B cell (primary cell): Measurements from ENCODE around the gene JAKMIP2. TPM values are rescaled to one million over a fixed set of nuclear protein-coding genes. Genes with fewer than 3 reads are reported as not detected.

Source experiments
- ATAC-seq: fragments of 200-7000 bp; cut with Tn5 transposase; one replicate; pipeline ENCODE4 v1.10.0; 2021; ENCODE audit warnings: low read depth, mild to moderate bottlenecking, moderate number of reproducible peaks, moderate library complexity
- CTCF ChIA-PET: fragments of 350-600 bp; sonication (Branson Sonifier 250); formaldehyde crosslinking; loops from one replicate; lab custom pipeline; 2021; ENCODE audit warnings: antibody characterized with exemption, inconsistent platforms; lab: Charles Lee
- POLR2A ChIA-PET: fragments of 350-600 bp; sonication (Branson Sonifier 250); formaldehyde crosslinking; loops from one replicate; lab custom pipeline; 2021; ENCODE audit warnings: antibody characterized with exemption; lab: Charles Lee
- DNase-seq: peaks from one replicate; pipeline ENCODE4 v3.0.0; 2013
- H2AFZ ChIP-seq: 2 replicates; pipeline ENCODE4 v1.6.1; 2012; ENCODE audit warnings: mild to moderate bottlenecking, low read depth, low read length; ENCODE audit not compliant: insufficient read depth, poor library complexity, severe bottlenecking
- H3K27ac ChIP-seq, 2 donors: 1 replicate in 1 of 2; 2 replicates in 1 of 2; pipeline ENCODE4 v1.5.1; 2012 to 2013; ENCODE audit warnings: low read length in 2 of 2, mild to moderate bottlenecking in 2 of 2, moderate library complexity in 1 of 2
- H3K27me3 ChIP-seq, 4 experiments: fragments of 200-600 bp in 1 of 4; sonication (generic) in 1 of 4; replicated peaks in 1 of 4; 1 replicate in 2 of 4; 2 replicates in 2 of 4; pipeline versions ENCODE4 v1.6.1 to v1.7.0; 2013 to 2016; ENCODE audit warnings: low read length in 3 of 4, mild to moderate bottlenecking in 2 of 4, mixed read lengths in 1 of 4, moderate library complexity in 1 of 4; ENCODE audit not compliant: insufficient read depth in 4 of 4, control insufficient read depth in 3 of 4; ENCODE audit errors: control extremely low read depth in 1 of 4
- H3K36me3 ChIP-seq, 2 experiments: replicated peaks in 1 of 2; 1 replicate in 1 of 2; 2 replicates in 1 of 2; pipeline versions ENCODE4 v1.6.1 to v1.7.1; 2013; ENCODE audit warnings: low read length in 1 of 2; ENCODE audit not compliant: insufficient read depth in 2 of 2, control insufficient read depth in 1 of 2; ENCODE audit errors: control extremely low read depth in 1 of 2, extremely low read depth in 1 of 2
- H3K4me1 ChIP-seq, 2 donors: fragments of 200-600 bp in 1 of 2; sonication (generic) in 1 of 2; 1 replicate in 1 of 2; 2 replicates in 1 of 2; pipeline versions ENCODE4 v1.5.1 to v1.6.1; 2013 to 2017; ENCODE audit warnings: low read length in 2 of 2; ENCODE audit not compliant: control insufficient read depth in 2 of 2, insufficient read depth in 2 of 2
- H3K4me2 ChIP-seq: replicated peaks from 2 replicates; pipeline ENCODE3; 2012; ENCODE audit warnings: mild to moderate bottlenecking, low read depth, low read length; ENCODE audit not compliant: poor library complexity, severe bottlenecking
- H3K4me3 ChIP-seq, 5 experiments: fragments of 200-600 bp in 1 of 5; sonication (generic) in 1 of 5; 1 replicate in 3 of 5; 2 replicates in 2 of 5; pipeline versions ENCODE4 v1.5.1 to v1.7.0; 2011 to 2016; ENCODE audit warnings: low read length in 4 of 5, mild to moderate bottlenecking in 4 of 5, low read depth in 2 of 5, control low read depth in 1 of 5, moderate library complexity in 1 of 5; ENCODE audit not compliant: insufficient read depth in 1 of 5; ENCODE audit errors: control extremely low read depth in 1 of 5, extremely low read depth in 1 of 5
- H3K79me2 ChIP-seq: fragments of 200-600 bp; sonication (generic); one replicate; pipeline ENCODE4 v1.6.0; 2016; ENCODE audit warnings: low read length; ENCODE audit not compliant: control insufficient read depth, insufficient read depth
- H3K9ac ChIP-seq: fragments of 200-600 bp; sonication (generic); 2 replicates; pipeline ENCODE4 v1.6.1; 2017; ENCODE audit warnings: mild to moderate bottlenecking, low read length, moderate library complexity
- H3K9me3 ChIP-seq, 3 donors: one replicate each; pipeline versions ENCODE4 v1.6.1 to v1.7.1; 2013; ENCODE audit warnings: low read length in 2 of 3; ENCODE audit not compliant: control insufficient read depth in 2 of 3, insufficient read depth in 1 of 3; ENCODE audit errors: control extremely low read depth in 1 of 3
- H4K20me1 ChIP-seq: 2 replicates; pipeline ENCODE4 v1.6.0; 2012; ENCODE audit warnings: mild to moderate bottlenecking, low read length; ENCODE audit not compliant: insufficient read depth, control insufficient read depth, poor library complexity, severe bottlenecking
- H3K27ac Mint-ChIP-seq: one replicate; pipeline ENCODE4 v1.8.0; 2021; ENCODE audit warnings: mixed read lengths
- H3K27me3 Mint-ChIP-seq: one replicate; pipeline ENCODE4 v1.8.0; 2021; ENCODE audit warnings: mixed read lengths
- H3K4me1 Mint-ChIP-seq: one replicate; pipeline ENCODE4 v1.8.0; 2021; ENCODE audit warnings: mixed read lengths
- H3K4me3 Mint-ChIP-seq: one replicate; pipeline ENCODE4 v1.8.0; 2021; ENCODE audit warnings: mixed read lengths
- H3K9me3 Mint-ChIP-seq: one replicate; pipeline ENCODE4 v1.8.0; 2022; ENCODE audit warnings: mixed read lengths; ENCODE audit not compliant: insufficient read depth
- EZH2 ChIP-seq: IDR thresholded peaks from 2 replicates; pipeline ENCODE4 v1.6.1; 2012; ENCODE audit warnings: borderline replicate concordance, low read depth, mild to moderate bottlenecking, moderate library complexity, low read length; ENCODE audit not compliant: insufficient read depth, poor library complexity, severe bottlenecking
- WGBS: methylation state at CpG from one replicate; pipeline ENCODE4 v1.1.5; 2013; ENCODE audit warnings: missing lambda C conversion rate; ENCODE audit not compliant: insufficient coverage; 5-methylcytosine and 5-hydroxymethylcytosine counted together
- intact Hi-C: fragments of 100-400 bp; cut with micrococcal nuclease; formaldehyde crosslinking; loops from one replicate; pipeline ENCODE4 v1.10.0; 2022
- polyA plus RNA-seq: library from polyadenylated mRNA; depleted of rRNA; stranded (reverse); fragments of >200 nt; gene quantifications from 2 replicates; pipeline ENCODE4 v1.2.3, GENCODE V29; 2012
- total RNA-seq, 2 donors: library from RNA; stranded (reverse); fragments of 120-200 nt in 1 of 2; gene quantifications; 1 replicate in 1 of 2; 2 replicates in 1 of 2; pipeline versions ENCODE4 v1.2.3 to v1.2.4, GENCODE V29; 2013 to 2022
- TF ChIP-seq, protein P1 (sequence below): fragments of 200-600 bp; IDR thresholded peaks from one replicate; pipeline ENCODE4 v1.8.0; 2022; ENCODE audit warnings: antibody characterized with exemption, mild to moderate bottlenecking

JAKMIP2 gene
- total and polyA plus RNA-seq, 2 donors (not counting 1 experiment from before 2014, with no cell fraction given), result 0.24 to 4.1 TPM

DNA sequence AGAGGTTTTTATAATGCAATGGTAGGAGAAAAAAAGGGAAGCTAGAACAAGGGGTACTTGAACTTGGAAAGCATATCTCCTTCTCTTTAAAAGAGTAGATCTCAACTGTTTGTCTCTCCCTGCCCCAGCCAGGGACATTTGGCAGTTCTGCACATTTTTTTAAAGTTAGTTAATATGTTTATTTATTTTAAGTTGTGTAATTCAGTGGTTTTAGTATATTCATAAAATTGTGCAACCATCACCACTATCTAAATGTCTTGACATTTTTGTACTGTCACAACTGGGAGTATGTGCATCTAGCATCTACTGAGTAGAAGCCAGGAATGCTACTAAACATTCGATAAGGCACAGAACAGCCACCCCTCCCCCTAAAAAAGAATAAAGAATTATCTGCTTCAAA is 169.2 kb downstream of the JAKMIP2 start:
- Mint-ChIP-seq H3K4me3 (no peak overlapping the region), H3K27me3 (no peaks in the 10 kb centered on the region)

DNA sequence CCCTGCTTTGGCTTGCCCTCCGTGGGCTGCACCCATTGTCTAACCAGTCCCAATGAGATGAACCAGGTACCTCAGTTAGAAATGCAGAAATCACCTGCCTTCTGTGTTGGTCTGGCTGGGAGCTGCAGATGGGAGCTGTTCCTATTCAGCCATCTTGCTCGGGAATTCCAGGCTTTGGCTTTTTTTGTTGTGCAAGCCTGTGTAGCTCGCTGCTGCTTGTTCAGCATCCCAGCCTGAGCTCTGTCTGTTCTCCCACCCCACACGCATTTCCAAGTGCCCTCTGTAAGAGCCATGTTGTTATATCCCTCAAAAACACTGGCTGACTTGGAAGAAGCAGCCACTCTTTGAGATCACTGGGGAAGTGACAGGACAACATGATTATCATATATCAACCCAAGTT is 171.0 kb downstream of the JAKMIP2 start:
- H3K4me2 ChIP-seq, result no peak overlapping the region
- CTCF ChIA-PET, result no interaction called here
- intact Hi-C loops, result no loop called here
- Mint-ChIP-seq H3K4me3 (no peak overlapping the region), H3K4me1 (no peaks in the 10 kb centered on the region), H3K27me3 (no peaks in the 10 kb centered on the region), H3K9me3 (no peaks in the 10 kb centered on the region), H3K27ac (no peak overlapping the region)
- no peak overlapping the region for H2AFZ ChIP-seq
- no peaks in the 10 kb centered on the region for H3K27me3 ChIP-seq
- no peak for ATAC-seq
- H3K4me1 ChIP-seq, result no peaks in the 10 kb centered on the region
- no peaks in the 10 kb centered on the region for H3K79me2 ChIP-seq
- TF ChIP-seq, protein P1, sequence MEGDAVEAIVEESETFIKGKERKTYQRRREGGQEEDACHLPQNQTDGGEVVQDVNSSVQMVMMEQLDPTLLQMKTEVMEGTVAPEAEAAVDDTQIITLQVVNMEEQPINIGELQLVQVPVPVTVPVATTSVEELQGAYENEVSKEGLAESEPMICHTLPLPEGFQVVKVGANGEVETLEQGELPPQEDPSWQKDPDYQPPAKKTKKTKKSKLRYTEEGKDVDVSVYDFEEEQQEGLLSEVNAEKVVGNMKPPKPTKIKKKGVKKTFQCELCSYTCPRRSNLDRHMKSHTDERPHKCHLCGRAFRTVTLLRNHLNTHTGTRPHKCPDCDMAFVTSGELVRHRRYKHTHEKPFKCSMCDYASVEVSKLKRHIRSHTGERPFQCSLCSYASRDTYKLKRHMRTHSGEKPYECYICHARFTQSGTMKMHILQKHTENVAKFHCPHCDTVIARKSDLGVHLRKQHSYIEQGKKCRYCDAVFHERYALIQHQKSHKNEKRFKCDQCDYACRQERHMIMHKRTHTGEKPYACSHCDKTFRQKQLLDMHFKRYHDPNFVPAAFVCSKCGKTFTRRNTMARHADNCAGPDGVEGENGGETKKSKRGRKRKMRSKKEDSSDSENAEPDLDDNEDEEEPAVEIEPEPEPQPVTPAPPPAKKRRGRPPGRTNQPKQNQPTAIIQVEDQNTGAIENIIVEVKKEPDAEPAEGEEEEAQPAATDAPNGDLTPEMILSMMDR, result no peak
- TF ChIP-seq EZH2, result no peak
- H3K27ac ChIP-seq, result no peak overlapping the region
- WGBS, result 89% methylated on average over 4 of the region's 4 CpGs
- H4K20me1 ChIP-seq, result no peaks in the 10 kb centered on the region
- H3K9me3 ChIP-seq, result no peaks in the 10 kb centered on the region
- DNase-seq, result no peak
- POLR2A ChIA-PET, result no interaction called here
- H3K4me3 ChIP-seq, result no peak overlapping the region
- H3K9ac ChIP-seq, result no peak overlapping the region
- no peaks in the 10 kb centered on the region for H3K36me3 ChIP-seq

More for the DNA sequence above, 169.2 kb downstream of the JAKMIP2 start:
- POLR2A ChIA-PET, result no interaction called here
- Histone ChIP-seq H3K9ac (no peak overlapping the region), H3K4me3 (no peak overlapping the region), H4K20me1 (no peaks in the 10 kb centered on the region), H3K4me2 (no peak overlapping the region), H3K27ac (no peak overlapping the region), H3K27me3 (no peaks in the 10 kb centered on the region), H3K36me3 (no peaks in the 10 kb centered on the region), H3K4me1 (no peaks in the 10 kb centered on the region), H2AFZ (no peak overlapping the region), H3K79me2 (no peaks in the 10 kb centered on the region), H3K9me3 (no peaks in the 10 kb centered on the region)
- H3K9me3 Mint-ChIP-seq, result no peaks in the 10 kb centered on the region
- DNase-seq (no peak), ATAC-seq (no peak)
- no peaks in the 10 kb centered on the region for H3K4me1 Mint-ChIP-seq
- no CpG with 5 or more reads among the region's 1 CpG for WGBS
- TF ChIP-seq, protein P1, result no peak
- TF ChIP-seq EZH2, result no peak
- CTCF ChIA-PET, result interaction anchor here (0.7 kb wide), 1 partner anchor 15 kb away, joined by 4 read pairs; no protein-coding TSS in a partner anchor
- H3K27ac Mint-ChIP-seq, result no peak overlapping the region
- intact Hi-C loops, result no loop called here
